Measurements from ENCODE around the gene JPH2.
A peak's percentile ranks its signal among the peaks of the same experiment; 100 is the strongest.

The JPH2 gene

GRCh38 chr20:44173116-44173515 lies 13.9 kb downstream of the JPH2 start:
- no peak for TF ChIP-seq CTCF (IDR thresholded peaks at IDR 0.05; ENCODE audit: insufficient read depth, low read depth, low read length, missing control alignments)
- DNase-seq (ENCODE audit: low read depth): no peak
- no peak overlapping the region for H3K4me3 ChIP-seq (ENCODE audit: low read length)

- TF ChIP-seq CTCF (IDR thresholded peaks at IDR 0.05; ENCODE audit: insufficient read depth, low read depth, low read length, missing control alignments): no peak
- H3K4me3 ChIP-seq (ENCODE audit: low read length): no peak overlapping the region
- no peak for DNase-seq (ENCODE audit: low read depth)
These were observed 14.4 kb downstream of the JPH2 start for GRCh38 chr20:44172572-44172950.

GRCh38 chr20:44171775-44172571 lies 15.0 kb downstream of the JPH2 start:
- no peak for DNase-seq (ENCODE audit: low read depth)
- no peak for TF ChIP-seq CTCF (IDR thresholded peaks at IDR 0.05; ENCODE audit: insufficient read depth, low read depth, low read length, missing control alignments)
- no peak overlapping the region for H3K4me3 ChIP-seq (ENCODE audit: low read length)

- H3K4me3 ChIP-seq (ENCODE audit: low read length): no peak overlapping the region
- no peak for DNase-seq (ENCODE audit: low read depth)
- no peak for TF ChIP-seq CTCF (IDR thresholded peaks at IDR 0.05; ENCODE audit: insufficient read depth, low read depth, low read length, missing control alignments)
These were observed 16.1 kb downstream of the JPH2 start for GRCh38 chr20:44170816-44171410.

GRCh38 chr20:44167736-44168135 lies 19.3 kb downstream of the JPH2 start:
- DNase-seq (ENCODE audit: low read depth): no peak
- no peak overlapping the region for H3K4me3 ChIP-seq (ENCODE audit: low read length)
- TF ChIP-seq CTCF (IDR thresholded peaks at IDR 0.05; ENCODE audit: insufficient read depth, low read depth, low read length, missing control alignments): no peak

GRCh38 chr20:44166477-44166876 lies 20.5 kb downstream of the JPH2 start:
- no peak for TF ChIP-seq CTCF (IDR thresholded peaks at IDR 0.05; ENCODE audit: insufficient read depth, low read depth, low read length, missing control alignments)
- no peak for DNase-seq (ENCODE audit: low read depth)
- H3K4me3 ChIP-seq (ENCODE audit: low read length): no peak overlapping the region

- no peak overlapping the region for H3K4me3 ChIP-seq (ENCODE audit: low read length)
- TF ChIP-seq CTCF (IDR thresholded peaks at IDR 0.05; ENCODE audit: insufficient read depth, low read depth, low read length, missing control alignments): no peak
- peak; percentile 13 for DNase-seq (ENCODE audit: low read depth)
These were observed 21.0 kb downstream of the JPH2 start for GRCh38 chr20:44166008-44166407.
